NCI-H1436 (cell line): ENCODE measurements around the gene AAMDC.

Experiments
- DNase-seq: peaks from one replicate; lab custom pipeline; 2025; lab: John Stamatoyannopoulos, UW

Gene AAMDC

GRCh38 chr11:77820565-77821348 is at the start of gene AAMDC, which contains the start of gene RSF1:
TSS of gene AAMDC (plus strand) at chr11:77821144. CDS start at chr11:77842497, 21,353 bp downstream.
TSS of gene RSF1 (minus strand) at chr11:77820722. CDS start at chr11:77820714, 8 bp downstream.
- peak; percentile 98 for DNase-seq

DNA sequence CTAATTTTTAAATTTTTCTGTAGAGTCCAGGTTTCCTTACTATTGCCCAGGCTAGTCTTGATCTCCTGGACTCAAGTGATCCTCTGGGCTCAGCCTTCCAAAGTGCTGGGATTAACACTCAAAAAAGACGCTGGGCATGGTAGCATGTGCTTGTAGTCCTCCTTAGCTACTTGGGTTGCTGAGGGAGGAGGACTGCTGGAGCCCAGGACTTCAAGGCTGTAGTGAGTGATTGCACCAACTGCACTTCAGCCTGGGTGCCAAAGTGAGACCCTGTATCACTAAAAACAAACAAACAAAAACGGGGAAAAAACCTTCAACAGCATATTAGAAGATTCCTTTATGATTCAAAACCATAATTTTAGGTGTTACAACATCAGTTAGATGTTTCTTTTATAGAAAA is 45.0 kb upstream of the AAMDC start:
- DNase-seq: no peak

GRCh38 chr11:77776455-77776854 is 44.5 kb upstream of the AAMDC start:
- peak; percentile 6 for DNase-seq

DNA sequence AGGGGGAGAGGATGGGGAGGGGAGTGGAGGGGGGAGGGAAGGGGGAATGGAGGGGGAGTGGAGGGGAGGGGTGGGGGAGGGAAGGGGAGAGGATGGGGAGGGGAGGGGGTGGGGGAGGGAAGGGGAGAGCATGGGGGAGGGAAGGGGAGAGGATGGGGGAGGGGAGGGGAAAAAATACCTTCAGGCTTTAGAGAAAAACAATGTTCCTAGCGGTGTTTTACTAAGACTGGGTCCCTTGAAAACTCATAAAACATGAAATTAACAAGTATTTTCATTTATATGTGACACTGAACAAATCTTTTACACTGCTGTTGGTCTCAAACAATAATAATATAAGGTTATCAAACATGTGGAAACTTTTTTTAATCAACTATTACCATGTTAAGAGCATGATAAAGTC is 42.8 kb upstream of the AAMDC start:
- no peak for DNase-seq

DNA sequence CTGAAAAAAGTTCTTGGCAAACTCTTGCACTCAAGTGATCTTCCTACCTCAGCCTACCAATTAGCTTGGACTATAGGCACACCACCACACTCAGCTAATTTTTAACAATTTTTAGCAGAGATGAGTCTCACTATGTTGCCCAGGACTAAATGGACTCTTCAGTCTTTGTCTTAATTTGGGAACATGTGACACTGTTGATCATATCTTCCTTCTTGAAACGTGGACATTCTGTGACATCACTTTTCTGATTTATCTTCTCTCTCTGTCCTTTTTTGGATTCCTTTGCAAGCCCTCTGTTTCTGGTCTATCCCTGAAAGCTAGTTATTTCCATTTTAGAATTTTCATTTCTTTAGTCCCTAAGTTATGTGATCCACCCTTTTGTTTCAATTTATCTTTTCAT is 42.4 kb upstream of the AAMDC start:
- DNase-seq: no peak

DNA sequence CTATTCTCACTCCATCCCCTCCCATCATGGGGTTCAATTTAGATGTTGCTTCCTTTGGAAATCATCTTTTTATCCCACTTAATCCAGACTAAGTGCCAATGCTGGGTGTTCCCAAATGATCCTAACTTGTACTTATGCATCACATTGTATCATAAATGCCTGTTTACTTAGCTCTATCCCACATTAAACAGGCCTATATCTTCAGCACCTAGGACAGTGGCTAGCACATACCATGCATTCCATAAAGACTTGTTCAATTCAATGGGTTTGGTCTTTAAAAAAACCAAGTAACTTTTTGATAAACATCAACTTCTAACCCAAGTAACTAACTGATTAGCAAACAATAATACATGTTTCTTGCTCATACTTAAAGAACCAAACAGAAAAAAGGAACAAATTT is 41.0 kb upstream of the AAMDC start:
- DNase-seq: no peak

DNA sequence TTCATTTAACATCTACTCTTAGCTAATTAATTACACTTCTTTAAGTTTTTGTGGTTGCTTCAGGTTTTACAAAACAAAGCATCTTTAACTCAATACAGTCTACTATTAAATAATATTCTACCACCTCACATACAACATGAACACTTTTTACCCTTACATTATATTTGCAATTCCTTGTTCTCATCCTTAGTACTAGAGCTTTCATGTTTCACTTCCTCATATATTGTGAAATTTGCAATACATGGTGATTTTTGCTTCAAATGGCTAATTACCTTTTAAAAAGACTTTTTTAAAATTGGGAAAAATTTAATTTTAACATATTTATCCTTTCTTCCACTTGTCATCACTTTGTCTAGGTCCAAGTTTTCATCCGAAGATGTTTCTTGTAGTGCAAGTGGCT is 37.9 kb upstream of the AAMDC start:
- DNase-seq: no peak

- no peak for DNase-seq
Measured at GRCh38 chr11:77784572-77784971, 36.4 kb upstream of the AAMDC start.

DNA sequence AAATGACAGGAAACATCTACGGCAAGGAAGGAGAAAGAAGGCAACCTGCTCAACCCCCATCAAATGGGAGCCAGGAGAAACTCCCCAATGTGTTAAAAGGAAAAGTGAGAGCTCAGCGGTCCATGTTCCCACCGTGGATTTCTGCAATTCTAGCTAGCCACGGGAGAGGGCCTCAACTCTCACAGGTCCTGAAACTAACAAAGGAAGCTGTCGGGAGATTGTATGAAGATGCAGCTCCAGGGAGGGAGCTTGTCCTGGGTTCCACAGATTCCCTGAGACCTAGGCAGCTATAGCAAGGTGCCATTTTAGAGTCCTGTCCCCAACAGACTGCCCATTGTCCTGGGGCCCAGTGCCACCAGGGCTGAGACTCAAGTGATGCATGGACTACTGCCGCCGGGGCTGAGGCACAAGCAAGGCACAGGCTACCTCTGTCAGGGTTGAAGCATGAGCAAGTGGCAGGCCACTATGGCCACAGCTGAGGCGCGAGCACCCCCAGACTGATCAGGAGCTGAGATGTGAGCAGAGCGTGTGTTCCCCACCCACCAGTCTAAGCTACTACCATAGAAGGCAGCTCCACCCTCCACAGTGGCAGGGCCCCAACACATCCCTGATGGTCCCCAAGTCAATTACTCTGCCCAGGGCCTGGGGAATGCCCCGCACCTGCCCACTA is 31.7 kb upstream of the AAMDC start:
- no peak for DNase-seq

DNA sequence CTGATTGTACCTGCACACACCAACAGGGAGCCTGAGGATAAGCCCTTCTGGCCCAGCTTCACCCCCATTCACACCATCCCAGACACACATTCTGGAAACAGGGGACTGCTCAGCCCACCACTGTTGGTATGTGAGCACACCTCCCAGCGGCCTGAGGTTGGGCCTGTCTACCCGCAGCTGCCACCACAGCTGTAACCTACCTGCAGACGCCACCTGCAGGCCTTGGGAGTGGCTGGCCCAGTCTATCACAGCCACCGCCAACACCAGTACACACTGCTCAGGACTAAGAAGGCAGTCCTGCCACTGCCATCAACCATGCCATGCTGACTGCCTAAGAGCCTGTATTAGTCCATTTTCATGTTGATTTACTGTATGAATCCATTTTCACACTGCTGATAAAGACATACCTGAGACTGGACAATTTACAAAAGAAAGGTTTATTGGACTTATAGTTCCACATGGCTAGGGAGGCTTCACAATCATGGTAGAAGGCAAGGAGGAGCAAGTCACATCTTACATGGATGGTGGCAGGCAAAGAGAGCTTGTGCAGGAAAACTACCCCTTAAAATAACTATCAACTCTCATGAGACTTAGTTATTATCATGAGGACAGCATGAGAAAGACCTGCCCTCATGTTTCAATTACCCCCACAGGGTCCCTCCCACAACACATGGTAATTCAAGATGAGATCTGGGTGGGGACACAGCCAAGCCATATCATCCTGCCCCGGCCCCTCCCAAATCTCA is 31.0 kb upstream of the AAMDC start:
- no peak for DNase-seq

GRCh38 chr11:77791301-77791700 is 29.6 kb upstream of the AAMDC start:
- DNase-seq: no peak

DNA sequence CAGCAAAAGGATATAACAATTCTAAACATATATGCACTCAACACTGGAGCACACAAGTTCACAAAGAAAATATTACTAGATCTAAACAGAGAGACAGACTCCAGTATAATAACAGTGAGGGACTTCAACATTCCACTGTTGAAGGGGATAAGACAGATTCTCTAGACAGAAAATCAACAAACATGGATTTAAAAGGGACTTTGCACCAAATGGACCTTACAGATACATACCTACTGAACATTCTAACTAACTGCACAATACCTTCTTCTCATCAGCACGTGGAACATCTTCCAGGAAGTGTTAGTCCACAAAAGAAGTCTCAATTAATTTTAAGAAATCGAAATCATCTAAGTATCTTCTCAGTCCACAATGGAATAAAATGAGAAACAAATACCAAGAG is 27.0 kb upstream of the AAMDC start:
- no peak for DNase-seq

- DNase-seq: no peak
Measured at GRCh38 chr11:77799338-77799737, 21.6 kb upstream of the AAMDC start.

- no peak for DNase-seq
Measured at GRCh38 chr11:77800449-77800848, 20.5 kb upstream of the AAMDC start.

DNA sequence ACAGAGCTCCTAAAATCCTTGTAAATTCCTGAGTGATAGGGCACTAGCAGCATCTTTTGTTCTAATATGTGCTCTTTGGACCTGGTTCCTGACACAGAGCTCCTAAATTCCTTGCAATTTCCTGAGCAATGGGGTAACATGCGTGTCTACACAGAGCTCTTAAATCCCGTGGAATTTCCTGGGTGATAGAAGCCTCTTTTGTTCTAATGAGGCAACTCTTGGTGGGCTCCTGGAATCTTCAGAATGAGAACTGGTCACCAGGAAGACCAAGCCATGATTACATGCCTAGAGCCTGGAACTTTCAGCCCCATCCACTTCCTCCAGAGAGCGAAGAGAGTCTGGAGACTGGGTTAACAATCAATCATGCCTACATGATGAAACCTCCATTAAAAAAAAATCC is 19.5 kb upstream of the AAMDC start:
- no peak for DNase-seq

GRCh38 chr11:77806415-77806814 is 14.5 kb upstream of the AAMDC start:
- no peak for DNase-seq

- DNase-seq: no peak
Measured at GRCh38 chr11:77806993-77807392, 14.0 kb upstream of the AAMDC start.

DNA sequence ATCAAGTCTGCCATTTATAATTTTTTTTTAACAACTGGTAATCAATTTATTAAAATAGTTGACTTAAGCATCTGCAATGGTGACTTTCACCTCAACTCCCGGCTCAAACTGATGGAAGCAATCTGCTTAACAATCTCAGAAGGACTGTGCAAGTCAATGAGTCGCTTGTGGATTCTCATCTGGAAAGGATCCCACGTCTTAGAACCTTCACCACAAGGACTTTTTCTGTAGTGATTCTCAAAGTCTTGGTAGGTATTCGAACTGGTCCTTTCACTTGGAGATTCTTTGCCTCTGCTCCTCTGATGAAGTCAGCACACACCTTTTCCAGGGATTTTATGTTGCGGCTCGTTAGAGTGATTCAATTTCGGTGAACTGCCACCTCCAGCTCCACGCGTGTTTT is 7.7 kb upstream of the AAMDC start:
- no peak for DNase-seq

- no peak for DNase-seq
Measured at GRCh38 chr11:77814848-77815247, 6.1 kb upstream of the AAMDC start.

- DNase-seq: no peak
Measured at GRCh38 chr11:77815459-77815858, 5.5 kb upstream of the AAMDC start.

DNA sequence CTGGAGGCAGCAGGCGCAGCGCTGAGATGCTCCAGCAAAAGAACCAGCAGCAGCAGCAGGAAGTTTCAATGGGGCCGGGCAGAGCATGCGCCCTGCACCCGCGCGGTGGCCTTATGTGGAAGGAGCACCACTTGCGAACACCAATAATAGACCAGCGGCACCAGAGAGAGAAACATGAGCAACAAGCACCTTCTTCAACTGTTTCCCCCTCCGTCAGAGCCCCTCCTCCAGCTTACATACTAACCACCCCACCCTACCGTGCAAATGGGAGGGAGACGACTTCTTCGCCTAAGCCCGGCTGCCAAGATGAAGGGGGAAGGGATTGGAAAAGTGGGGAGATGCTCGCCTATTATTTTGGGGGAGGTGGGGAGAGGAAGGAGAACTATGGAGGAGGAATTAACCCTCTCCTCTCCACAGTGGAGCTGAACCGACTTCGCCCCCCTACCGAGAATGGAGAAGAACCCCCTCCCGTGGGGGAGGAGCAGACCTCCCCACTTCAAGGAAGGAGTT is 1.5 kb upstream of the AAMDC start:
- DNase-seq: peak; percentile 80

GRCh38 chr11:77819921-77820564 is 901 bp upstream of the AAMDC start:
- DNase-seq: peak; percentile 20
